Peyer's patch (tissue), 4 donors: ENCODE data around the gene STT3B.

Experiments
- CTCF ChIP-seq, 6 experiments: fragments of 450-650 bp in 4 of 6; fragments of 200-600 bp in 2 of 6; sonication (generic) in 1 of 6; IDR thresholded peaks; one replicate each; pipeline ENCODE4 v1.5.1; 2017 to 2019; ENCODE audit warnings: antibody characterized with exemption in 6 of 6, mild to moderate bottlenecking in 3 of 6, moderate library complexity in 1 of 6
- POLR2A ChIP-seq, 2 donors: fragments of 450-650 bp; IDR thresholded peaks; one replicate each; pipeline ENCODE4 v1.5.1; 2017; ENCODE audit warnings: antibody characterized with exemption in 2 of 2, mild to moderate bottlenecking in 2 of 2, moderate library complexity in 2 of 2

- TF ChIP-seq CTCF (IDR thresholded peaks at IDR 0.05) (peak; percentile 44 to 74 (median 64)), POLR2A (IDR thresholded peaks at IDR 0.05) (no peak)
Measured at GRCh38 chr3:31550452-31551251, 17.9 kb downstream of the STT3B start.
